ENCODE measurements around the gene LRIG2.
A peak's percentile ranks its signal among the peaks of the same experiment; 100 is the strongest.
"Not testable (repeated sequence)": the region's sequence is repeated elsewhere in the genome, so short reads cannot be mapped to it uniquely, and the experiment has no call there.

The LRIG2 gene

GRCh38 chr1:113048064-113048463 is 24.9 kb upstream of the LRIG2 start:
- Mint-ChIP-seq H3K27me3 (peaks cover 22% of the 10 kb centered on the region), H3K27ac (no peak overlapping the region), H3K9me3 (no peaks in the 10 kb centered on the region), H3K4me3 (no peak overlapping the region), H3K36me3 (no peaks in the 10 kb centered on the region), H3K4me1 (peaks cover 14% of the 10 kb centered on the region)
- ATAC-seq, result no peak

GRCh38 chr1:113053344-113054126 is 19.5 kb upstream of the LRIG2 start:
- Mint-ChIP-seq H3K36me3 (no peaks in the 10 kb centered on the region), H3K27ac (no peak overlapping the region), H3K27me3 (no peaks in the 10 kb centered on the region), H3K4me3 (no peak overlapping the region), H3K4me1 (peaks cover 16% of the 10 kb centered on the region), H3K9me3 (no peaks in the 10 kb centered on the region)
- ATAC-seq, result no peak

- no peaks in the 10 kb centered on the region for H3K27me3 Mint-ChIP-seq
- ATAC-seq, result no peak
- peaks cover 16% of the 10 kb centered on the region for H3K4me1 Mint-ChIP-seq
- no peak overlapping the region for H3K4me3 Mint-ChIP-seq
- no peaks in the 10 kb centered on the region for H3K36me3 Mint-ChIP-seq
- no peak overlapping the region for H3K27ac Mint-ChIP-seq
- H3K9me3 Mint-ChIP-seq, result no peaks in the 10 kb centered on the region
Measured at GRCh38 chr1:113055570-113055969, 17.4 kb upstream of the LRIG2 start.

GRCh38 chr1:113057006-113057405 is 16.0 kb upstream of the LRIG2 start:
- peaks cover 16% of the 10 kb centered on the region for H3K4me1 Mint-ChIP-seq
- no peaks in the 10 kb centered on the region for H3K9me3 Mint-ChIP-seq
- no peak overlapping the region for H3K27ac Mint-ChIP-seq
- ATAC-seq, result no peak
- H3K36me3 Mint-ChIP-seq, result no peaks in the 10 kb centered on the region
- no peaks in the 10 kb centered on the region for H3K27me3 Mint-ChIP-seq
- no peak overlapping the region for H3K4me3 Mint-ChIP-seq

GRCh38 chr1:113058941-113059706 is 13.9 kb upstream of the LRIG2 start:
- Mint-ChIP-seq H3K27ac (no peak overlapping the region), H3K4me1 (peaks cover 16% of the 10 kb centered on the region), H3K36me3 (no peaks in the 10 kb centered on the region), H3K27me3 (no peaks in the 10 kb centered on the region), H3K9me3 (no peaks in the 10 kb centered on the region), H3K4me3 (no peak overlapping the region)
- no peak for ATAC-seq

- ATAC-seq, H3K36me3 Mint-ChIP-seq, H3K4me1 Mint-ChIP-seq, H3K4me3 Mint-ChIP-seq, H3K27me3 Mint-ChIP-seq, H3K9me3 Mint-ChIP-seq, H3K27ac Mint-ChIP-seq: not testable (repeated sequence)
Measured at GRCh38 chr1:113063456-113063855, 9.5 kb upstream of the LRIG2 start.

GRCh38 chr1:113072141-113072756 is 749 bp upstream of the LRIG2 start:
- peak overlapping the region; percentile 96 for H3K27ac Mint-ChIP-seq
- ATAC-seq, result no peak
- H3K9me3 Mint-ChIP-seq, result no peaks in the 10 kb centered on the region
- no peaks in the 10 kb centered on the region for H3K36me3 Mint-ChIP-seq
- H3K4me3 Mint-ChIP-seq, result peak overlapping the region; percentile 98
- no peaks in the 10 kb centered on the region for H3K27me3 Mint-ChIP-seq
- peaks cover 29% of the 10 kb centered on the region for H3K4me1 Mint-ChIP-seq

GRCh38 chr1:113073479-113073950 is 517 bp downstream of the LRIG2 start:
- no peaks in the 10 kb centered on the region for H3K27me3 Mint-ChIP-seq
- peak overlapping the region; percentile 98 for H3K4me3 Mint-ChIP-seq
- ATAC-seq, result peak; percentile 7
- H3K4me1 Mint-ChIP-seq, result peaks cover 29% of the 10 kb centered on the region
- peaks cover 9% of the 10 kb centered on the region for H3K36me3 Mint-ChIP-seq
- H3K27ac Mint-ChIP-seq, result peak overlapping the region; percentile 96
- H3K9me3 Mint-ChIP-seq, result no peaks in the 10 kb centered on the region

GRCh38 chr1:113074237-113074636 is 1.2 kb downstream of the LRIG2 start:
- H3K9me3 Mint-ChIP-seq, result no peaks in the 10 kb centered on the region
- ATAC-seq, result peak; percentile 43
- peaks cover 29% of the 10 kb centered on the region for H3K4me1 Mint-ChIP-seq
- H3K27me3 Mint-ChIP-seq, result no peaks in the 10 kb centered on the region
- peak overlapping the region; percentile 98 for H3K4me3 Mint-ChIP-seq
- H3K27ac Mint-ChIP-seq, result peak overlapping the region; percentile 96
- H3K36me3 Mint-ChIP-seq, result peaks cover 10% of the 10 kb centered on the region

GRCh38 chr1:113077978-113078377 is 5.0 kb downstream of the LRIG2 start:
- not testable (repeated sequence) for ATAC-seq, H3K9me3 Mint-ChIP-seq, H3K4me3 Mint-ChIP-seq, H3K27ac Mint-ChIP-seq, H3K27me3 Mint-ChIP-seq
- peaks cover 28% of the 10 kb centered on the region for H3K4me1 Mint-ChIP-seq
- H3K36me3 Mint-ChIP-seq, result peaks cover 18% of the 10 kb centered on the region

GRCh38 chr1:113086541-113086940 is 13.5 kb downstream of the LRIG2 start:
- ATAC-seq, result no peak
- Mint-ChIP-seq H3K9me3 (no peaks in the 10 kb centered on the region), H3K27ac (no peak overlapping the region), H3K4me1 (peaks cover 4% of the 10 kb centered on the region), H3K27me3 (no peaks in the 10 kb centered on the region), H3K36me3 (peaks cover 14% of the 10 kb centered on the region), H3K4me3 (no peak overlapping the region)

GRCh38 chr1:113088972-113089371 is 16.0 kb downstream of the LRIG2 start:
- no peak for ATAC-seq
- Mint-ChIP-seq H3K36me3 (peaks cover 16% of the 10 kb centered on the region), H3K27ac (no peak overlapping the region), H3K9me3 (no peaks in the 10 kb centered on the region), H3K27me3 (no peaks in the 10 kb centered on the region), H3K4me3 (no peak overlapping the region), H3K4me1 (no peaks in the 10 kb centered on the region)

- Mint-ChIP-seq H3K4me3 (no peak overlapping the region), H3K4me1 (no peaks in the 10 kb centered on the region), H3K9me3 (no peaks in the 10 kb centered on the region), H3K36me3 (peaks cover 26% of the 10 kb centered on the region), H3K27me3 (no peaks in the 10 kb centered on the region), H3K27ac (no peak overlapping the region)
- no peak for ATAC-seq
Measured at GRCh38 chr1:113090051-113090450, 17.1 kb downstream of the LRIG2 start.

- Mint-ChIP-seq H3K36me3 (peaks cover 31% of the 10 kb centered on the region), H3K27ac (no peak overlapping the region), H3K27me3 (no peaks in the 10 kb centered on the region)
Measured at GRCh38 chr1:113091988-113092594, 19.1 kb downstream of the LRIG2 start.

GRCh38 chr1:113094506-113094905 is 21.5 kb downstream of the LRIG2 start:
- Mint-ChIP-seq H3K27ac (no peak overlapping the region), H3K9me3 (no peaks in the 10 kb centered on the region), H3K27me3 (no peaks in the 10 kb centered on the region), H3K4me3 (no peak overlapping the region), H3K4me1 (no peaks in the 10 kb centered on the region), H3K36me3 (peaks cover 35% of the 10 kb centered on the region)
- ATAC-seq, result no peak

More at GRCh38 chr1:113091988-113092594, 19.1 kb downstream of the LRIG2 start:
- Mint-ChIP-seq H3K9me3 (no peaks in the 10 kb centered on the region), H3K4me3 (no peak overlapping the region), H3K4me1 (no peaks in the 10 kb centered on the region)
- no peak for ATAC-seq

All from stimulated activated memory B cell treated with anti-CD40 and anti-IgM and Interleukin-4, amounts not matched to agents 10 μg/mL and 1 μg/mL and 100 μg/mL, for 72 hours (primary cell).